ENCODE measurements around the gene KIF11.
"Not testable (repeated sequence)": the region's sequence is repeated elsewhere in the genome, so short reads cannot be mapped to it uniquely, and the experiment has no call there.

Gene KIF11

DNA sequence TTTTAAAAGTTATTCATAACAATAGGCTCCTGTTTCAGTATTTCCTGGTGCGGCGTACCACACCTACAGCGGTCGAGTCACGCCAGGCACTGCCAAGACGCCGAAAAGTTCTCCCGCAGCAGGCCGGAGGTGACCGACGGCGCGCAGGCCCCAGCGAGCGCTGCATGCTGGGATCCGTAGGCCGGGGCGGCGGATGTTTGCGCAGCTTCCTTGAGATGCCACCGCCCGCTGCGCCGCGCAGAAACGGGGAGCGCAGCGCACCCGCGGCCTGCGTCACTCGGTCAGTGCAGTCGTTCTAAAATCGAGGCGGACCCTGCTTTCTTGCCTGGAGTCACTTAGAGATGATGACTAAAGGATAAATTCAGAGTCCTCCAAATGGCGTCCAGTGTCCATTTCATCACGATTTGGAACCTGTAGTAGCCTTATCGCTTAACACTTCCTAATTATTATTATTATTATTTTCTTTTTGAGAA, 1.3 kb upstream of the KIF11 start:
- DNase-seq = peak; percentile 90

DNA sequence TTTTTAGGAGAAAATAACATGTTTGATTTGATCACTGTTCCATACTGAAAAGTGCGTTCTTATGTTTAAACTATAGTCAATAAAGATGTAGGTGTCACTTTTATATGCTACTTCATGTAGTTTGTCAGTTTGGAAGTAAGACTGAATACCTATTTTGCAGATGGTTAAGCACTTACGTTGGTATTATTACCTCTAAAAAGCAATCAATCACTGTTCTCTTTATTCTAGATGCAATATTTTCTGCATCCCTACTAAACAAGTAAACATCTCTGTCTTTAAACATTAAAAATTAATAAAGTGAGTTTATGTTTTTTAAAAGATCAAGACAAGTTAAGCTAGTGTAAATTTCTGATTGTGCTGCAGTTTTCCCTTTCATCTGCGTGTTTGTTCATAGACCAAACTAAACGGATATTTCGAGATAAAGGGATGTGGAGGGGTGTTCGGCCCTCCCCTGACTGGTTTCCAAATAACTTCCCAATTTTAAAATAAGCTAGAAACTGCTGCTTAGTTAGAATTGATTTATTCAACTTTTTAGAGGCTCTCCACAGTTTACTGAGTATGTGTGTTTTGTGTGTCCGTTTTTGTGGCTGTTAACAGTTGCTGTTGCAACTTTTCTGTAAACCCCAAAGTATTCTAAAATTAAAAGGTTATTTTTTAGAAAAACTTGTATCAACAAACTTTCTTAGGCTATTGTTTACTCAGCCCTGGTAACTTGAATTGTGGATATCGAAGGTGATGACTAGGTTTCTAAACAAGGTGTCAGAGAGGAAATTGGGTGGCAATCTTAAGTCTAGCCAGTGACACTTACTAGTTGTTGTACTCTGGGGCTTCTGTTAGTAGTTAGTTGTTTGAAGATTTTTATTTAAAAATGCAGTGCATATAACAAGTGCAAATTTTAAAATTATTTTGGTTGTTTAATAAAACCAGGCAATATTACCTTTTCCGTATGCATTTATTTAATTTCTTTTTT, 974 bp downstream of the KIF11 start:
- no peak for DNase-seq

DNA sequence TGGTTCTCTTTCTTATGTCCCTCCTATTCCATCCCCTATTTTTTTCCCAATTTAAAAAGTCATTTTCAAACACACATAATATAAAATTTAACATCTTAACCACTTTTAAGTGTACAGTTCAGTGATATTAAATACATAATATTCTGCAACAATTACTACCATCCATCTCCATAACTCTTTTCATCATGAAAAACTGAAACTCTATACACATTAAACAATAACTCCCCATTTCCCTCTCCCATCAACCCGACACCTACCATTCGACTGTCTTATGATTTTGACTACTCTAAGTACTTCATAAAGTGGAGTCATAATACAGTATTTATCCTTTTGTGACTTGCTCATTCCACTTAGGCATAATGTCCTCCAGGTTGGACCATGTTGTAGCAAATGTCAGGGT, 2.6 kb downstream of the KIF11 start:
- no peak for DNase-seq

DNA sequence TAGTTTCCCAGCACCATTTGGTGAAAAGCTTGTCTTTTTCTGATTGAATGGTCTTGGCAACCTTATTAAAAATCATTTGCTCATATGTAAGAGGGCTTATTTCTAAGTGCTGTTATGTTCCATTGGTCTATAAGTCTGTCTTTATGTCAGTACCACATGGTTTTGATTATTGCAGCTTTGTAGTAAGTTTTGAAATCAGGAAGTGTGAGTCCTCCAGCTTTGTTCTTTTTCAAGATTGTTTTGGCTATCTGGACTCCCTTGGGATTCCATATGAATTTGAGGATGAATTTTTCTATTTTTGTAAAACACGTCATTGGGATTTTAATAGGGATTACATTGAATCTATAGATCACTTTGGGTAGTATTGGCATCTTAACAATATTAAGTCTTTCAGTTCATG, 5.4 kb downstream of the KIF11 start:
- no peak for DNase-seq

DNA sequence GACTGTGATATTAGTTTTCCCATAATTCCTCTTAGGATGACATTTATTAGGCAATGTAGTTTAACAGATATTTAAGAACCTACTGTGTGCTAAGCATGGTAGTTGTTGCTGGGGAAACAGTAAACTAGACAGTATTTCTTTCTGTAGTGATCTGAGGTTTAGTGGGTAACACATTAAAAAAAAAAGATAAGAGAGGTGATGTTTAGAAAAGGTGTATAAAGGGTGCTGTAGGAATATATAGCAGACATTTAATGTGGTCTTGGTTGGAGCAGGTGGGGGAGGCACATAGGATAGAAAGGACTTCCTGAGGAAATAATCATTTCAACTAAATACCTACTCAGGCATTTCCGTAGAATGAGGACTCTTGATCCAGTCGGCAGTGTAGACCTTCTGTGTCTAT, 11.9 kb downstream of the KIF11 start:
- DNase-seq = no peak

DNA sequence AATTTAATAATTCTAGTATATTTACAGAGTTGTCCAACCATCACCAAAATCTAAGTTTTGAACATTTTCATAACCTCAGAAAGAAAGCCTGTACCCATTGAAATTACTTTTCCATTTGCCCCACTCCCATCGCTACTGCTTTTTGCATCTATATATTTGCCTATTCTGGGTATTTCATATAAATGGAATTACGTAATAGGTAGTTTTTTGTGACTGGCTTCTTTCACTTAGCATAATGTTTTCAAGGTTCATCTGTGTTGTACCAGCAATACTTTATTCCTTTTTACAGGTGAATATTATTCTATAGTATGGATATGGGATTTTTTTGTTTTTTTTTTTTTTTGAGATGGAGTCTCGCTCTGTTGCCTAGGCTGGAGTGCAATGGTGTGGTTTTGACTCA, 22.6 kb downstream of the KIF11 start:
- DNase-seq = no peak

DNA sequence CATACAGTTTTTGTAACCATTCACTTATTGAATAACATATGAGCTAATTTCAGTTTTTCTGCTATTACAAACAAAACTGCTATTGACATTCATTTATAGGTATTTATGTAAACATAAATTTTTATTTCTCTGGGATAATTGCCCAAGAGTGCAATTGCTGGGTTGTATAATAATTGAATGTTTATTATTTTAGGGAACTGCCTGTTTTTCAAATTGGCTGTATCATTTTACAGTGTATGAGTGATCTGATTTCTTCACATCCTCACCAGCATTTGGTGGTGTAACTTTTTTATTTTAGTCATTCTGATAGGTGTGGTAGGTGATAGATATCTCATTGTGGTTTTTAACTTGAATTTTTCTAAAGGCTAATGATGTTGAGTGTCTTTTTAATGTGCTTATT, 26.4 kb downstream of the KIF11 start:
- no peak for DNase-seq

DNA sequence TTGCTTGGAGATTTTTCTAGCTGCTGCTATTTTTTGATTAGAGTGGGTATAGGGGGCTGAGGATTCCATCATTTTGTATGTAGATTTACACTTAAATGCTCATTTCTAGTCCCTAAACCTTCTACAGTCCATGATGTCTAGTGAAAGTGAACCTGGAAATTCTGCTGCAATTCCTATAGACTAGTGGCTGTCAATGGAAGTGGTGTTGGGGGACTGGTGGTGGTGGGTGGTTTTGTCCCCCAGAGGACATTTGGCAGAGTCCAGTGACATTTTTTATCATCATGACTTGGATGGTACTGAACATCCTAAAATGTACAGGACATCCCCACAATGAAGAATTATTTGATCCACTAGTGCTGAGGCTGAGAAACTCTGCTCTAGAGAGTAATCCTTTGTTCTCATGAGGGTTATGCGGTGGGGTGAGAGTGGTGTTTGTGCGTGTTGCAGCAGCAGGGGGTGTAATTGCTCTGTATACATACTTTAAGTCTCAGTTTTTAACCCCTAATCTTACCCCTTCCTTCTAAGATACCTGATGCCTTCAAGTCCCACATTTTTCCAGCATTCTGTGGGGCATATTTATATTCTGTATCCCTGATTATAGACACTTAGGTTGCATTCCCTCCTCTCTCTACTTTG, 35.0 kb downstream of the KIF11 start:
- no peak for DNase-seq

DNA sequence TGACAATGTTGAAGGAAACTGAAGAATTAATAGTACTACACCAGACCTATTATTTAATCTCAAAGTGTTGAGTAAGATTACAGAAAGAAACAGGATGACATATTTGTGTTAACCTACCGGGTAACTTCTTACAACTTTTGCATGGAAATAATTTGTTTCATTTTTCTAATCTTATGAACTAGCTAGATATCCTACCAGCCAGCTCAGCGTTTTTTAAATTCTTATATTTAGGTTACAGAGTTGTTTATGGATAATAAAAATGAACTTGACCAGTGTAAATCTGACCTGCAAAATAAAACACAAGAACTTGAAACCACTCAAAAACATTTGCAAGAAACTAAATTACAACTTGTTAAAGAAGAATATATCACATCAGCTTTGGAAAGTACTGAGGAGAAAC, 37.0 kb downstream of the KIF11 start:
- DNase-seq = no peak

DNA sequence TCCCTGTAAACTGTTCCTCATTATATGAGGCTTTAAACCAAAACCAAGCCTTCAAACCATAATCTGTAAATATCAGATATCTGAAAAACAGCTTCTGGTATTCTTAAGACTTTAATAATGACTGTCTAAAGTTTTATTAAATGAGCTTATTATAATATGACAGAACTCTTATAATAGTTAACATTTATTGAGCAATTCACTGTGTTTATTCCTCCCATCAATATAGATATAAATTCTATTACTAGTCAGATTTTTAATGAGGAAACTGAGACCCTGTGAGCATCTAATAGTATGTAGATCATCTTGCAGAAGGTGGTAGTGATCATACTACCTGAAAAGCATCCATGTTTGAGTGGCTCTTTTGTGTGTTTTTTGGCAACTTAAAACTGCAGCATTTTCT, 45.1 kb downstream of the KIF11 start:
- no peak for DNase-seq

DNA sequence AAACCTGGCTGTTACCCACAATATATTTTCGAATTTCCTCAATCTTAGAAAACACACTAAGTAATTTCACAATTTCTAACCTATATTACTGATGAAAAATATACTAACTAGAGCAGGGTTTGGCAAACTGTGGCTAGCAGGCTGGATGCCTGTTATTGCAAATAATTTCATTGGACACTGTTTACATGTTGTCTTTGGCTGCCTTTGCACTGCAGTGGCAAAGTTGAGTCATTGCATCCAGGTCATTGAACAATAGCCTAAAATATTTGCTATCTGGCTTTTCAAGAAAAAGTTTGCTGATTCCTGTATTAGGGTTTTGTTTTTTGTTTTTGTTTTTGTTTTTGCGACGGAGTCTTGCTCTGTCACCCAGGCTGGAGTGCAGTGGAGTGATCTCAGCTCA, 47.2 kb downstream of the KIF11 start:
- DNase-seq = no peak

DNA sequence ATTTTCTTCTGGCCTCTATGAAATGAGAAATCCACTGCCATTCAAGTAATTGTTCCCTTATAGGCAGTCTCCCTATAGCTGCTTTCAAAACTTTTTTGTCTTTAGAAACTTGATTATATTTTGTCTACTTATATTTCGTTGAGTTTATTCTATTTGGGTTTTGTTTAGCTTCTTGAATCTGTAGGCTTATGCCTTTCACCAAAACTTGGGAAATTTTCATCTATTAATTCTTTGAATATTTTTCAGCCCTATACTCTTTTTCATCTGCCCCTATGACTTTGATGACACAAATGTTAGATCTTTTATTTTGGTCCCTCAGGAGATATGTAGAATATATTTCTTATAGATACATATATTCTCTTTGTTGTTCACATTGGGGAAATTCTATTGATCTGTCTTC, 48.6 kb downstream of the KIF11 start:
- no peak for DNase-seq

DNA sequence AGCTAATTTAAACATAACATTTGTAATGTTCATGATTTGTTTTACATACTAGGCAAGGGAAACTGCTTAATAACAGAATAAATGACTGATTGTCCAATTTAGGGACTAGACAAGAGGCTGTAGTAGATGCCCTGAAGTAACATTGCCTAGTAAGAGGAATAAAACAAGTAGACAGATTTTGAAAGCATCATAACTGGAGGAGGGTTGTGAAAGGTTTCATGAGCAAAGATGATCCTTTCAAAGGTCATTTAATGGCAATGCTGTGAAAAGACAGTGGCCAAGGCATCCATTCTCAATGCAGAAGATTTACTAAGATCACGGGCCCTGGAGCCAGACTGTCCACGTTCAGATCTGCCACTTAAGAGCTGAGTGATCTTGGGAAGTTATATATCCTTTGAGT, 52.0 kb downstream of the KIF11 start:
- DNase-seq = no peak

DNA sequence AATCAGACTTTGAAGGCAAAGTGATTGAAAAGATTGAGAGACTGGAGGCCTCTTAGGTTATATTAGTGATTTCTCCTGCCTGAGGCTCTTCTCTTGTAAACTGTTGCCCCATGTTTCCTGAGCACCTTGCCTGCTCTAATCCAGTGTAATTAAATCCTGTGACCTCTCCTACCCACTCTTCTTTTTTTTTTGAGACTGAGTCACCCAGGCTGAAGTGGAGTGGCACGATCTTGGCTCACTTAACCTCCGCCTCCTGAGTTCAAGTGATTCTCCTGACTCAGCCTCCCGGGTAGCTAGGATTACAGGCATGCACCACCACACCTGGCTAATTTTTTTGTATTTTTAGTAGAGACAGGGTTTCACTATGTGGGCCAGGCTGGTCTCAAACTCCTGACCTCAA, 57.9 kb downstream of the KIF11 start:
- not testable (repeated sequence) for DNase-seq

DNA sequence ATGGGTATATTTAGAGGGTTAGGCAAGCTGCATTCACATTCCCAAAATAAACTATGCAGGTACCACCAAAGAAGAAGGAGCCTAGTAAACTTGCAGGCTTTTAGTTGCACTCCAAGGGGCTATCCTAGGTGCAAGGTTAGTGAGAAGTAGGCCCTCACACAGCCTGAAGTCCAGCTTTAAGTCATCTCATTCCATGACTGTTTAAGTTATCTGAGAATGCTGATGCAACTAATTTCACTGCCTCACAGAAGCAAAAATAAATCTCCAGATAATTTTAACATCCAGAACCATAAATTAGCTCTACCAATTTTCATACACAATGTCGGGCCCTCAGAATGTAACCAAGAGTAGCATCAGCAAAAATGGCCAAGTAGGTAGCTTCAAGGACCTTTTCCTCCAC, 62.5 kb downstream of the KIF11 start:
- no peak for DNase-seq

DNA sequence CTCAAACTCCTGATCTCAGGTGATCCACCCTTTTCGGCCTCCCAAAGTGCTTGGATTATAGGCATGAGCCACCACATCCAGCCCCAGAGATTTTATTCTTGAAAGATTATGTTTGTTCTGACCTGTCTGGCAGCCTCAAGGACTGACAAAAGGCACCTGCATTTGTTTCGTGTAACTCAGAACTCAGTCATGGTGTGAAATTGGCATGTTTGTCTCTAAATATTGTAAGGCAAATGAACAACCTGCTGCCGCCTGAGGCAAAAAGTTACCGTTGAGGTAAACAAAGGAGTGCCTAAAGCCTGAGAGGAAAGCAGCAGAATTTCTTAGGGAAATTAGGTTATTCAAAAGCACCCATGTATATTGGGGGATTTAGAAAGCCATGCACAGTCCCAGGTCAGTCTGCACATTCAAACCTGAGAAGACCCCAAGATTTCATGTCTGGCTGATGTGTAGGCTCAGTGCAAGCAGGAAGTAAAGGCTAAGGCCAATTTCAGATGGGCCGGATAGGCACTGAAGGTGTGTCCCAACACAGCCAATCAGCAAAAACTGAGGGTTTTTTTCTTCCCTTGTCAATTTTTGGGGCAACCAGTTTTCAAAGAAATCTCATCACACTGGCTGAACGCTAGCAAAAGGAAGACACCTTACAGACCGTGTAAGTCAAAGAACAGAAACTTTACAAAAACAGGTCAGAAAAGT, 63.5 kb downstream of the KIF11 start:
- DNase-seq = no peak

DNA sequence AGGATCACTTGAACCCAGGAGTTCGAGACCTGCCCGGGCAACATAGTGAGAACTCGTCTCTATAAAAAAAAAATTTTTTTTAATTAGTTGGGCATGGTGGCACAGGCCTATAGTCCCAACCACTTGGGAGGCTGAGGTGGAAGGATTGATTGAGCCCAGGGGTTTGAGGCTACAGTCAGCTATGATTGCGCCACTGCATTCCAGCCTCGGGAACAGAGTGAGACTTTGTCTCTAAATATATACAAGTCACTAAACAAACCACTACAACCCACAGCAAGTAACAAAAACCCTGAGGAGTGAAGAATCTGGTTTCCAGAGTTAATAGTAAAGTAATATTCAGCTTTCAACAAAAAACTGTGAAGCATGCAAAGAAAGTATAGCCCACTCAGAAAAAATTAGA, 64.1 kb downstream of the KIF11 start:
- no peak for DNase-seq

DNA sequence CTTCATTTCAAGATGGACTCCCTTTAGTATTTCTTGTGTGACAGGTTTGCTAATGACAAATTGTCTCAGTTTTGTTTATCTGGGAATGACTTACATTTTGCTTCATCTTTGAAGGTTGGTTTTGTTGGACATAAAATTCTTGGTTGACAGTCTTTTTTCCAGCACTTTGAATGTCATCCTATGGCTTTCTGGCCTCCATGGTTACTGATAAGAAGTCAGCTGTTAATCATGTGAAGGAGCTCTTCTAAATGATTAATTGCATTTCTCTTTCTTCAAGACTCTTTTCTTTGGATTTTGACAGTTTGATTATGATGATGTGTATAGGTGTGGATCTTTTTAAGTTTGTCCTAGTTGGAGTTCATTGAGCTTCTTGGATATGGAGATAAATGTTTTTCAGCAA, 69.9 kb downstream of the KIF11 start:
- no peak for DNase-seq

DNA sequence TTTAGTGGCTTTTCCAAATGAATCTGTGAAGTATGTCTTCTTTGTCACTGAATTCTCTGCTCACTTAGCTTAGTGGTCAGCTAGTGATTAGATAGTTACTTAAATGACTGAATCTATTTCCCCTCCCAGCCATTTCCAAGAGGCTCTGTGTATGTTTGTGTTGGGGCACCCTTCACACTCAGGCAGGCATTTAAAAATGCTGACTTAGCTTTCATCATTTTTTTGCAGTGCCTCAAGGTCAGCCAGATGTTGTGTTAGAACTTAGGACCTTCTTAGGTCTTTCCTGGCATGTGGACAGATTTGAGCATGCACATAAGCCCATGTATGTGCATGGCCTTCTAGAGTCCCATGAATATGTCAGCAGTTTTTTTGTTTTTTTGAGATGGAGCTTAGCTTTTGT, 71.4 kb downstream of the KIF11 start:
- no peak for DNase-seq

DNA sequence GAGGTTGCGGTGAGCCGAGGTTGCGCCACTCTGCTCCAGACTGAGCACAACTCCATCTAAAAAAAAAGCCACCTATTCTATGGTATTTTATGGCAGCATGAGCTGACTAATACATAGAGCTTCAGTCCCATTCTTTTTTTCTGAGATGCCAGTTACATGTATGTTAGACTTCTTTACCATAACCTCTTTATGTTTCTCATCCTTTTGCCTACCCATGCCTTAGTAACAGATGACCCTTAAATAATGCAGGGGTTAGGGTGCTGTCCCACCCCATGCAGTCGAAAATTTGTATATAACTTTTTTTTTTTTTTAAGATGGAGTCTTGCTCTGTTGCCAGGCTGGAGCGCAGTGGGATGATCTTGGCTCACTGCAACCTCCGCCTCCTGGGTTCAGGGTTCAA, 74.1 kb downstream of the KIF11 start:
- no peak for DNase-seq

DNA sequence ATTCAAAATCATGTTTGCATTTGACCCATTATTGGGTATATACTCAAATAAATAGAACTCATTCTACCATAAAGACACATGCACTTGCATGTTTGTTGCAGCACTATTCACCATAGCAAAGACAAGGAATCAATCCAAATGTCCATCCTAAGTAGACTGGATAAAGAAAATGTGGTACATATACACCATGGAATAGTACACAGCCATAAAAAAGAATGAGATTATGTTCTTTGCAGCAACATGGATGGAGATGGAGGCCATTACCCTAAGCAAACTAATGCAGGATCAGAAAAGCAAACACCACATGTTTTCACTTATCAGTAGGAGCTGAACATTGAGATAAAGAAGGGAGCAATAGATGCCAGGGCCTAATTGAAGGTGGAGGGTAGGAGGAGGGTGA, 84.8 kb downstream of the KIF11 start:
- DNase-seq = no peak

DNA sequence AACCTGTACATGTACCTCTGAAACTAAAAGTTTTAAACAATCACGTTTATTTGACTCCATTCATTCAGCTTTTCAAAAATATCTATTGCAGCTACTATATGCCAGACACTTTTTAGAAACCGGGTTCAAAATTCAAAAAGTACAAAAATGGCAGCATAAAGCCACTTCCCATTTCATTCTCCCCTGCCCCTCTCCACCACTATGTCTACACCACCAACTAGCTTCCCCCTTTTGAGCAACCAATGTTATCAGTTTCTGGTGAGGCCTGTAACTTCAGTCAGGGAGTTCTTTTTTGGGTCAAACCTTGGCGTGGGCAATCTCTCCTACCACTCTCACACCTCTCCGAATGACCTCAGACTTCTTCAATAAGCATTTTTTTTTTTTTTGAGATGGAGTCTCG, 85.3 kb downstream of the KIF11 start:
- DNase-seq = no peak

DNA sequence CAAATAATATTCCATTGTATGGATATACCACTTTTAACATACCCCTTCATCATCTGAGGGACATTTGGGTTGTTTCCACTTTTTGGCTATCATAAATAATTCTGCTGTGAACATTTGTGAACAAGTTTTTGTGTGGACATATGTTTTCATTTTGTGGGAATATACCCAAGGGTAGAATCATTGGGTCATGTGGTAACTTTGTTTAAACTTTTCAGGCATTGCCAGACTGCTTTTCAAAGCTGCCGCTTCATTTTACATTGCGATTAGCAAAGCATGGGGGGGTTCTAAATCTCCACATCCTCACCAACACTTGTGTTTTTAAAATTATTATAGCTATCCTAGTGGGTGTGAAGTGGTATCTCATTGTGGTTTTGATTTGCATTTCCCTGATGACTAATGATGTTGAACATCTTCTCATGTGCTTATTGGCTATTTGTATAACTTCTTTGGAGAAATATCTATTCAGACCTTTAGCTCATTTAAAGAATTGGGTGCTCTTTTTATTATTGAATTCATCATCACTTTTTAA, 88.4 kb downstream of the KIF11 start:
- DNase-seq = no peak

DNA sequence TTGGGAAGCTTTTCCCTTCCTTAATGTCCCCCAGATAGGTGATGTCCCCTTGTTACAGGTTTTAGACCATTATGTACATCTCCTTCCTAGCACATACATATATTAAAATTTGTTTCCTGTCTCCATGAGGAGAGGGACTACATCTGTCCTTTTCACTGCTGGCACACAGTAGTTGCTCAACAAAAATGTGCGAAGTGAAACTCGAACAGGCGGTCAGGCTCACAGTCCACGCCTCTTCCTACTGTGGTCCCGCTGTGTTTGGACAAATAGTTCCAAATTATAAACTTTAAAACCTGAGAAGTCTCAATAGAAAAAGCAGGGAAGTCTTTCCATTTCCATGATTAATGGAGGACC, 95.6 kb downstream of the KIF11 start:
- DNase-seq = no peak
